HG02938 (cell line): Measurements from ENCODE around the gene GNG12.
"Not testable (repeated sequence)": the region's sequence is repeated elsewhere in the genome, so short reads cannot be mapped to it uniquely, and the experiment has no call there.

Source experiments
- ATAC-seq: cut with Tn5 transposase; IDR thresholded peaks from one replicate; pipeline ENCODE4 v1.9.1; 2021; ENCODE audit warnings: mild to moderate bottlenecking, moderate library complexity; ENCODE audit not compliant: unreplicated experiment

GNG12 gene

DNA sequence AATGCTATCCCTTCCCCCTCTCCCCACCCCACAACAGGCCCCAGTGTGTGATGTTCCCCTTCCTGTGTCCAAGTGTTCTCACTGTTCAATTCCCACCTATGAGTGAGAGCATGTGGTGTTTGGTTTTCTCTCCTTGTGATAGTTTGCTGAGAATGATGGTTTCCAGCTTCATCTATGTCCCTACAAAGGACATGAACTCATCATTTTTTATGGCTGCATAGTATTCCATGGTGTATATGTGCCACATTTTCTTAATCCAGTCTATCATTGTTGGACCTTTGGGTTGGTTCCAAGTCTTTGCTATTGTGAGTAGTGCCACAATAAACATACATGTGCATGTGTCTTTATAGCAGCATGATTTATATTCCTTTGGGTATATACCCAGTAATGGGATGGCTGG lies 168.0 kb downstream of the GNG12 start:
- not testable (repeated sequence) for ATAC-seq

DNA sequence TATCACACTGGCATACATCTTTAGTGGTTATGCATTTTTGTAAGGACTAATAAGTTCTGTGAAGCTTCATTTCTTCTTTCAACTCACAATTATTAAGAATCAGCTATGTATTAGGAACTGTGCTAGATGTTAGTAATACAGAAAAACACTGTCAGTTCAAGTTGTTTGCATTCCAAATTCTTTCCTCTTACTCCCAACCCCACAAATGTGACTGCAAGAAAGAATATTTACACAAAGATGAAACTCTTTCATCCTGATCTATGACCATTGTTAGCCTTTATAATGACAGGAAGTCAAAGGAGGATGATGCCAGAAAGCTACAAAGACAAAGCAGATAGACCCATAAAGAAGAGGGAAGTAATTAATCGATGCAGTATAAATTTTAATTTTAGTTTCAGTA lies 169.2 kb downstream of the GNG12 start:
- no peak for ATAC-seq

DNA sequence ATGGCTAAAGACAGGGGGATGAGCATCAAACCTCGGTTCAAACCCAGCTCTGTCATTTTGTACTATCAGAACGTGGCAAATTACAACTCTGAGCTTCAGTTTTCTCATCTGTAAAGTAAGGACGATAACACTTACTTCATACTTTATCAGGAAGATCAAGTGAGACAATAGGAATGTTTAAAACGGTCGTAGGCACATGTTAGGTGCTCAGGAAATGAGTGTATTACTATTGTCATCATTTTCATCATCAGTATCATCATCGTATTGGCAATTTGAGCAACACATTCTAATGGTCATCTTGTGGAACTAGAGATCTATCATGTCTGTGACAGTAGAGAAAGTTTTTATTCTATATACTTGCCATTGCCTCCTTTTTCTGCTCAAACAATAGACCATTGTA lies 170.4 kb downstream of the GNG12 start:
- no peak for ATAC-seq

DNA sequence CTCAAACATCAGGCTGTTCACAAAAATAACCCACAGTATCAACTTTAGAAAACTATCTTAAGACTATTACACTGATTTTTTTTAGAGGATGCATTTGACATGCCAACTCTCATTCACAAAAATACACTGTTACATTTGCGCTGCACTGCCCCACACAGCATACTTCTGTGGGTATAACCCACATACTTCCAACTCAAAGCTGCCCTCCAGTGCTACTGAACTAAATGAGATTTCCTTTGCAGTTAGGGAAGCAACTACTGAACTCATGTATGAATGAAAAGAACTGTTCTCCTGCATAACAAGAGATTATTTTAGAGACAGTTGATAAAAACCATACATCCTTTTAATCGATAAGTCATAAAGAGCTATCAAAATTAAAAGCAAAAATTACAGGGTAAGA lies 174.0 kb downstream of the GNG12 start:
- ATAC-seq, result no peak

DNA sequence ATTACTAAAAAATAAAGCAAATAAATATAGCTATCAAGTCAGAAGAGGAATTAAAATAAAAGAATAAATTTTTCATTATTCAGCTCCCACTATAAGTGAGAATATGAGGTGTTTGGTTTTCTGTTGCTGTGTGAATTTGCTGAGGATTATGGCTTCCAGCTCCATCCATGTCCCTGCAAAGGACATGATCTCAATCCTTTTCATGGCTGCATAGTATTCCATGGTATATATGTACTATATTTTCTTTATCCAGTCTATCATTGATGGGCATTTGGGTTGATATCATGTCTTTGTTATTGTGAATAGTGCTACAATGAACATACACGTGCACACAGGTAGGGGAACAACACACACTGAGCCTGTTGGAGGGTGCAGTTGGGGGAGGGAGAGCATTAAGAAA lies 176.1 kb downstream of the GNG12 start:
- not testable (repeated sequence) for ATAC-seq

DNA sequence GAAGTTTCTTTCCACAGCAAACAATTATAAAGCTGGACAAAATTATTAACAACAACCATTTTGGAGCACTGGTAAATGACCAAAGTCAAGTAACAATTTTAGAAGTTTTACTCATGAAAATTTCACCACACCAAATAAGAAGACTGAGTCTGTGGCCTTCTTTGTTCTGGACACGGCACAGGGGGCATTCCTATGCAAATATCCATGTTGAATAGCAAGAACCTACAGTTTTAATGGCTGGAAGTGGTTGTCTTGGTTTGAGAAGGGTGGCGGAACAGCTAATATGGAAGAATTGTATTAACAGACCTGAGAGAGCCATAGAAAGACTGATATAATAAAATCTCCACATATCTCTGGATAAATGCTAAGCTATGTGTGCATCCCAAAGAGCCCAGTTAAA lies 177.7 kb downstream of the GNG12 start:
- no peak for ATAC-seq

DNA sequence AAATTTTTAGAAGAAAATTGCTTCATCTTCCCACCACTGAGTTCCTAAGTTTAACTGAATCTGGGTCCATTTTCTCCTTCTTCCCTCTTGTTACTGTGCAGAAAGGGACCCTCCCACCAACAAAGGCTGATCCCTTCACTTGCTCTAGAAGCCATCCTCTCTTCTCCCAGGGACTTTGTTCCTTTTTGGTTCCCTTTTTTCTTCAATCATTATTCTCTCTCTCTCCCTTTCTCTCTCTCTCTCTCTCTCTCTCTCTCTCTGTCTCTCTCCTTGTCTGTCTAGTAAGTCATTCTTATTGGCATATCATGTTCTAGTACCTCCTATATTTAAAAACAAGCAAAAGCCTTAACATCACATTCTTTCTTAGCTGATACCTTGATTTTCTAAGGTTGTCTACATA lies 180.0 kb downstream of the GNG12 start:
- ATAC-seq, result no peak

DNA sequence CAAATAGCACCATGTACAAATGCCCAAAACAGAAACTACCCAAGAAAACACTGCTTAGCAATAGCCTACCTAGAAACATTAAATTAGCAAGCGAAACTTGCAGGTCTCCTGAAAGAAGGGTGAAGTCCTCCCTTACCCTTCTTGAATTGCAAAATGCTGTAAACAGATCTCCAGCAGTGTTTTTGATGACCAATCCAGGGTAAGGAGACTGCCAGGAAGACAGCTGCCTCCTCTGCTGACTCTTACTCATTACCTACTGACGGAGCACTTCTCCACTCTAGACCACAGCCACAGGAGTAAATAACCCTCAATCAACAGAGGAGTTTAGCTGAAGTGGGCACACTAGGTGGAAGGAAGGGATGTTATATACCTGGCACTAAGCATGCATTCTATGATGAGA lies 180.5 kb downstream of the GNG12 start:
- ATAC-seq, result no peak
